Measurements from ENCODE around the gene LYPLAL1. TPM values are rescaled to one million over a fixed set of nuclear protein-coding genes. Genes with fewer than 3 reads are reported as not detected.
"Not testable (repeated sequence)": the region's sequence is repeated elsewhere in the genome, so short reads cannot be mapped to it uniquely, and the experiment has no call there.

The LYPLAL1 gene
- total and polyA plus RNA-seq, 4 donors, result 28.7 to 74.7 (median 45.8) TPM

- WGBS (ENCODE audit: insufficient coverage), result no CpG with 5 or more reads among the region's 3 CpGs
- not testable (repeated sequence) for H3K27ac ChIP-seq (ENCODE audit: low read depth, low read length); H3K9me3 ChIP-seq (ENCODE audit: control insufficient read depth, insufficient read depth, low read length); DNase-seq (ENCODE audit: low read depth in 4 of 6, low spot score in 6 of 6); H3K4me3 ChIP-seq (ENCODE audit: low read depth, low read length); H3K27me3 ChIP-seq (ENCODE audit: control insufficient read depth, insufficient read depth, low read length); H3K36me3 ChIP-seq (ENCODE audit: control insufficient read depth, insufficient read depth, low read length); H3K4me1 ChIP-seq (ENCODE audit: control insufficient read depth, insufficient read depth, low read length)
These were observed 22.2 kb downstream of the LYPLAL1 start for GRCh38 chr1:219195833-219196232.

DNA sequence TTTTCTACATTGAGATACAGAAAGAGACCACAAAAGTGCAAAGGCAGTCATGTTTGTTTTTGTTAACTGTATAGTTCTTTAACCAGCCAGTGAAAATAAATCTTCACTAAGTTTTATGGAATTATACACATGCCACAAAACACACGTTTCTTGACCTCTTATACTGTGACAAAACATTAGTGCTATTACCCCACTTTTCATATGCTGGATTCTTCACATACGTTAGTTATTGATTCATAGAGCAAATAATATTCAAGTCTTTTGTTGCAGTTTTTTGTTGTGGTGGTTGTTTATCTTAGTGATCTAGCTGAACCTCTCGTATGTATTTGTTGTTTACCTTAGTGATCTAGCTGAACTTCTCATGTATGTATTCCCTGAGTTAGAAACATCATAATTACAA lies 28.0 kb downstream of the LYPLAL1 start:
- no peak overlapping the region for H3K4me3 ChIP-seq (ENCODE audit: low read depth, low read length)
- H3K27ac ChIP-seq (ENCODE audit: low read depth, low read length), result no peak overlapping the region
- no peak for DNase-seq (ENCODE audit: low read depth in 4 of 6, low spot score in 6 of 6)
- no peaks in the 10 kb centered on the region for H3K9me3 ChIP-seq (ENCODE audit: control insufficient read depth, insufficient read depth, low read length)
- no peaks in the 10 kb centered on the region for H3K27me3 ChIP-seq (ENCODE audit: control insufficient read depth, insufficient read depth, low read length)
- no peaks in the 10 kb centered on the region for H3K4me1 ChIP-seq (ENCODE audit: control insufficient read depth, insufficient read depth, low read length)
- no peaks in the 10 kb centered on the region for H3K36me3 ChIP-seq (ENCODE audit: control insufficient read depth, insufficient read depth, low read length)
- no CpG with 5 or more reads among the region's 3 CpGs for WGBS (ENCODE audit: insufficient coverage)

DNA sequence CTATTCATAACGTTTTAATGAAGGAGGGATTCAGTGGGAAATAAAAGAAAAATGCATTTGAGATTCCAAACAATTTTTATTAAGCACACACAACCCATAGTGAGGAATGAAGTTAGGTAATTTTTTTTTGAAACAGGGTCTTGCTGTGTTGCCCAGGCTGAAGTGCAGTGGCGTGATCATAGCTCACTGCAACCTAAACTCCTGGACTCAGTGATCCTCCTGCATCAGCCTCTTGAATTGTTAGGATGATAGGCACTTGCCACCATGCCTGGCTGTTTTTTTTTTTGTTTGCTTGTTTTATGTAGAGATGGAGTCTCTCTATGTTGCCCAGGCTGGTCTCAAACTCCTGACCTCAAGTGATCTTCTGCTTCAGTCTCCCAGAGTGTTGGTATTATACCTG lies 28.9 kb downstream of the LYPLAL1 start:
- Histone ChIP-seq H3K27me3 (ENCODE audit: control insufficient read depth, insufficient read depth, low read length) (no peaks in the 10 kb centered on the region), H3K9me3 (ENCODE audit: control insufficient read depth, insufficient read depth, low read length) (no peaks in the 10 kb centered on the region), H3K36me3 (ENCODE audit: control insufficient read depth, insufficient read depth, low read length) (no peaks in the 10 kb centered on the region), H3K4me1 (ENCODE audit: control insufficient read depth, insufficient read depth, low read length) (no peaks in the 10 kb centered on the region), H3K27ac (ENCODE audit: low read depth, low read length) (no peak overlapping the region), H3K4me3 (ENCODE audit: low read depth, low read length) (no peak overlapping the region)
- 100% methylated on average over 1 of the region's 2 CpGs for WGBS (ENCODE audit: insufficient coverage)
- DNase-seq (ENCODE audit: low read depth in 4 of 6, low spot score in 6 of 6), result no peak

DNA sequence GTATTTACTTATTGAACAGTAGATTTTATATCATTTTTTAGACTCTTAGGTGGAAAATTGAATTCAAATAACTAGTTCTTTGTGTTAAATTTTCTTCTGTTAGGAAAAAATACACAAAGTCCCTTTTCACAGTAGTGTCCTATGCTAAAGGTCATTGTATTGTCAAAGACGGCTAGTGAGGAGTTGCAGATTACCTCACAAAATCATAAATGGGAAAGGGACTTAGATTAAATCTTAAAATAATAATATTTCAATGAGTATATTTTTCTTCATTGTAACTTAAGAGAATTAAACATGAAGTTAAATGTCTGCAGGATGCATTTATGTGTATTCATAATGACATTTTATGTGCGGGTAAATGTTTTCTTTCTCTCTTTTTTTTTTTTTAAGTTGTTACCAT lies 32.7 kb downstream of the LYPLAL1 start:
- DNase-seq (ENCODE audit: low read depth in 4 of 6, low spot score in 6 of 6), result no peak
- H3K9me3 ChIP-seq (ENCODE audit: control insufficient read depth, insufficient read depth, low read length), result no peaks in the 10 kb centered on the region
- no peak overlapping the region for H3K27ac ChIP-seq (ENCODE audit: low read depth, low read length)
- no peak overlapping the region for H3K4me3 ChIP-seq (ENCODE audit: low read depth, low read length)
- no CpG with 5 or more reads among the region's 2 CpGs for WGBS (ENCODE audit: insufficient coverage)
- H3K36me3 ChIP-seq (ENCODE audit: control insufficient read depth, insufficient read depth, low read length), result no peaks in the 10 kb centered on the region
- H3K4me1 ChIP-seq (ENCODE audit: control insufficient read depth, insufficient read depth, low read length), result no peaks in the 10 kb centered on the region
- H3K27me3 ChIP-seq (ENCODE audit: control insufficient read depth, insufficient read depth, low read length), result no peaks in the 10 kb centered on the region

GRCh38 chr1:219209578-219209977 lies 35.9 kb downstream of the LYPLAL1 start:
- no peaks in the 10 kb centered on the region for H3K9me3 ChIP-seq (ENCODE audit: control insufficient read depth, insufficient read depth, low read length)
- no peak overlapping the region for H3K27ac ChIP-seq (ENCODE audit: low read depth, low read length)
- H3K27me3 ChIP-seq (ENCODE audit: control insufficient read depth, insufficient read depth, low read length), result no peaks in the 10 kb centered on the region
- no CpG with 5 or more reads among the region's 2 CpGs for WGBS (ENCODE audit: insufficient coverage)
- H3K36me3 ChIP-seq (ENCODE audit: control insufficient read depth, insufficient read depth, low read length), result no peaks in the 10 kb centered on the region
- no peak overlapping the region for H3K4me3 ChIP-seq (ENCODE audit: low read depth, low read length)
- H3K4me1 ChIP-seq (ENCODE audit: control insufficient read depth, insufficient read depth, low read length), result no peaks in the 10 kb centered on the region
- DNase-seq (ENCODE audit: low read depth in 4 of 6, low spot score in 6 of 6), result peak in 1 of 6 donors; percentile 7

DNA sequence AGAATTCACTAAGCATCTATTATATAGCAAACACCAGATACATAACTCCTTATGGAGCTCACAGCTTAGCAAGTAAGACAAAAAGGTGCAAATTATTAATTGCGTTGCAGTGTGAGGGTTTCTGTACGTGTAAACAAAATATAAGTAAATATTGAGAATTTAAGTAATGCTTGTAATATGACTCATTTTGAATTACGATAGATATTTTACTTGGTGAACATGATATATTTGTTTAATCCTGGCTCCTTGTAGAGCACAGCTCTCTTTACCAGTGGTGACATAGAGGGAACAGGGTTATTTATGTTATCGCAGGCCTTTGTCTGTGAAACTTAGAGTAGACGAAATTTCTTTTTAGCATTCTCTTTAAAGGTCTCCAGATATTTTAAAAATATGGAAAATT lies 36.4 kb downstream of the LYPLAL1 start:
- Histone ChIP-seq H3K27me3 (ENCODE audit: control insufficient read depth, insufficient read depth, low read length) (no peaks in the 10 kb centered on the region), H3K27ac (ENCODE audit: low read depth, low read length) (no peak overlapping the region), H3K4me3 (ENCODE audit: low read depth, low read length) (no peak overlapping the region), H3K4me1 (ENCODE audit: control insufficient read depth, insufficient read depth, low read length) (no peaks in the 10 kb centered on the region), H3K36me3 (ENCODE audit: control insufficient read depth, insufficient read depth, low read length) (no peaks in the 10 kb centered on the region), H3K9me3 (ENCODE audit: control insufficient read depth, insufficient read depth, low read length) (no peaks in the 10 kb centered on the region)
- WGBS (ENCODE audit: insufficient coverage), result no CpG with 5 or more reads among the region's 5 CpGs
- no peak for DNase-seq (ENCODE audit: low read depth in 4 of 6, low spot score in 6 of 6)

- H3K27me3 ChIP-seq (ENCODE audit: control insufficient read depth, insufficient read depth, low read length), result no peaks in the 10 kb centered on the region
- H3K27ac ChIP-seq (ENCODE audit: low read depth, low read length), result no peak overlapping the region
- H3K36me3 ChIP-seq (ENCODE audit: control insufficient read depth, insufficient read depth, low read length), result no peaks in the 10 kb centered on the region
- H3K4me1 ChIP-seq (ENCODE audit: control insufficient read depth, insufficient read depth, low read length), result no peaks in the 10 kb centered on the region
- DNase-seq (ENCODE audit: low read depth in 4 of 6, low spot score in 6 of 6), result no peak
- no peak overlapping the region for H3K4me3 ChIP-seq (ENCODE audit: low read depth, low read length)
- H3K9me3 ChIP-seq (ENCODE audit: control insufficient read depth, insufficient read depth, low read length), result no peaks in the 10 kb centered on the region
These were observed 41.8 kb downstream of the LYPLAL1 start for GRCh38 chr1:219215477-219215876.

DNA sequence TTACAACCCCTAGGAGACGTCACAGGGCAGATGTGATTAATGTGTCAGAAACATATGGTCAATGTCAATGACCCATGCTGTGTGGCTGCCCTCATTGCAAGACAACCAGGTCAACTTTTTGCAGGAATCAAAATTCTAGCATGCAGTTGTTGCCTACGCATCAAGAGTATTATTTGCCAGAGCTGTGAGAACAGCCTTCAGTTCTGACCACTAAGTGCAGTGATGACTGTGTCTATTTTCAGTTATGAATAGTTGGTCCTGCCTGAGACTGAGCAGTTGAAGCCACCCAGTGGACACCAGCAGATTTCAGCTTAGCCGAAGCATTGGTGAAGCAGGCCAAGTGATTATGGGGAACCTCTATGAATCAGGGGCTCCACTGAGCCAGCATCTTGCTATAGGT lies 47.3 kb downstream of the LYPLAL1 start:
- no peak overlapping the region for H3K27ac ChIP-seq (ENCODE audit: low read depth, low read length)
- H3K4me3 ChIP-seq (ENCODE audit: low read depth, low read length), result no peak overlapping the region
- no peaks in the 10 kb centered on the region for H3K4me1 ChIP-seq (ENCODE audit: control insufficient read depth, insufficient read depth, low read length)
- no peaks in the 10 kb centered on the region for H3K36me3 ChIP-seq (ENCODE audit: control insufficient read depth, insufficient read depth, low read length)
- DNase-seq (ENCODE audit: low read depth in 4 of 6, low spot score in 6 of 6), result no peak
- H3K9me3 ChIP-seq (ENCODE audit: control insufficient read depth, insufficient read depth, low read length), result no peaks in the 10 kb centered on the region
- H3K27me3 ChIP-seq (ENCODE audit: control insufficient read depth, insufficient read depth, low read length), result no peaks in the 10 kb centered on the region
- WGBS (ENCODE audit: insufficient coverage), result 100% methylated on average over 2 of the region's 3 CpGs

DNA sequence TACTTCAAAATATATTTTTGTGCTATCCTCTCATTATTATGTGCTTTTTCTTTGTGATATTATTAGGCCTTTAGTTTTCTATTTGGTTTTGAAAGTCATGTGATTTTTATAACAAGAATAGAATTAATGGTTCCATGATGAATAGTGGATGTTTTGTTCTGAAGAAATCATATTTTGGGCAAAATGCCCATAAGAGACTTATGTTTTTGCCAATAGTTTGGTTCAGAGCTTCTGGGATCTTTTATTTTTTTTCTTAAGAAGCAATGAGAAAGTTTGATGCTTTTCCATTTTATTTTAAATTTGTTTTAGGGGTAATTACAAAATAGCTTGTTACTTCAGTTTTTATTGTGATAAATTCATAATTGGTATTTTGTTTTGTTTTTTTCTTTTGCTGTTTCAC lies 49.8 kb downstream of the LYPLAL1 start:
- H3K36me3 ChIP-seq (ENCODE audit: control insufficient read depth, insufficient read depth, low read length), result no peaks in the 10 kb centered on the region
- H3K27me3 ChIP-seq (ENCODE audit: control insufficient read depth, insufficient read depth, low read length), result no peaks in the 10 kb centered on the region
- DNase-seq (ENCODE audit: low read depth in 4 of 6, low spot score in 6 of 6), result no peak
- no peak overlapping the region for H3K27ac ChIP-seq (ENCODE audit: low read depth, low read length)
- H3K4me3 ChIP-seq (ENCODE audit: low read depth, low read length), result no peak overlapping the region
- H3K4me1 ChIP-seq (ENCODE audit: control insufficient read depth, insufficient read depth, low read length), result no peaks in the 10 kb centered on the region
- no peaks in the 10 kb centered on the region for H3K9me3 ChIP-seq (ENCODE audit: control insufficient read depth, insufficient read depth, low read length)

GRCh38 chr1:219226196-219226595 lies 52.5 kb downstream of the LYPLAL1 start:
- H3K4me3 ChIP-seq (ENCODE audit: low read depth, low read length), result no peak overlapping the region
- DNase-seq (ENCODE audit: low read depth in 4 of 6, low spot score in 6 of 6), result no peak
- H3K9me3 ChIP-seq (ENCODE audit: control insufficient read depth, insufficient read depth, low read length), result no peaks in the 10 kb centered on the region
- no CpG with 5 or more reads among the region's 2 CpGs for WGBS (ENCODE audit: insufficient coverage)
- H3K4me1 ChIP-seq (ENCODE audit: control insufficient read depth, insufficient read depth, low read length), result no peaks in the 10 kb centered on the region
- no peak overlapping the region for H3K27ac ChIP-seq (ENCODE audit: low read depth, low read length)
- no peaks in the 10 kb centered on the region for H3K27me3 ChIP-seq (ENCODE audit: control insufficient read depth, insufficient read depth, low read length)
- H3K36me3 ChIP-seq (ENCODE audit: control insufficient read depth, insufficient read depth, low read length), result no peaks in the 10 kb centered on the region
